Measurements from ENCODE around the gene PNMA8B. TPM values are rescaled to one million over a fixed set of nuclear protein-coding genes. Genes with fewer than 3 reads are reported as not detected.

PNMA8B gene
- polyA plus RNA-seq, 1 of the 3 experiments (the other 2 are of a cell fraction), result 0.92 TPM

GRCh38 chr19:46480415-46480814 is 15.3 kb downstream of the PNMA8B start:
- Histone ChIP-seq H3K4me1 (ENCODE audit: control insufficient read depth in 1 of 2, insufficient read depth in 2 of 2, low read depth in 1 of 2, low read length in 1 of 2) (peaks cover 4 to 14% of the 10 kb centered on the region in 2 experiments; a peak in 2 of 4 replicates), H3K79me2 (ENCODE audit: insufficient read depth) (no peaks in the 10 kb centered on the region), H3K4me3 (ENCODE audit: low read depth in 2 of 2, low read length in 1 of 2) (no peak overlapping the region), H3K4me2 (no peak overlapping the region), H3F3A (replicated peaks; ENCODE audit: insufficient read depth) (peaks cover 19% of the 10 kb centered on the region), H2AFZ (ENCODE audit: low read depth) (no peak overlapping the region), H3K27me3 (ENCODE audit: insufficient read depth) (no peaks in the 10 kb centered on the region), H3K9ac (no peak overlapping the region), H3K9me2 (no peaks in the 10 kb centered on the region), H4K20me1 (ENCODE audit: insufficient read depth) (no peaks in the 10 kb centered on the region), H3K9me3 (no peaks in the 10 kb centered on the region), H3K36me3 (replicated peaks in 1 of 2; ENCODE audit: control insufficient read depth in 1 of 2, insufficient read depth in 2 of 2, low read length in 1 of 2) (no peaks in the 10 kb centered on the region), H3K27ac (ENCODE audit: low read depth in 2 of 2, low read length in 1 of 2) (peak overlapping the region; percentile 11 to 41; a peak in 2 of 4 replicates)
- CTCF ChIA-PET, result interaction anchor here (2.3 to 24.7 kb wide), 2 partner anchors 33 to 80 kb away, joined by 7 to 463 read pairs; no protein-coding TSS in a partner anchor
- no peak for TF ChIP-seq RCOR1 (IDR thresholded peaks at IDR 0.05; ENCODE audit: low read length)
- no peak for TF ChIP-seq CTCF (IDR thresholded peaks at IDR 0.05)
- TF ChIP-seq TEAD4 (IDR thresholded peaks at IDR 0.05; ENCODE audit: borderline replicate concordance, insufficient read depth), result no peak
- no peak for TF ChIP-seq NRF1 (IDR thresholded peaks at IDR 0.05; ENCODE audit: low read depth, low read length)
- no peak for TF ChIP-seq POLR2AphosphoS5 (IDR thresholded peaks at IDR 0.05; ENCODE audit: low read depth, low read length)
- no peak for TF ChIP-seq USF1 (IDR thresholded peaks at IDR 0.05; ENCODE audit: borderline replicate concordance, low read depth)
- TF ChIP-seq JUND (IDR thresholded peaks at IDR 0.05), result no peak
- no peak for TF ChIP-seq SIN3A (IDR thresholded peaks at IDR 0.05; ENCODE audit: borderline replicate concordance, low read depth, low read length)
- TF ChIP-seq FOSL2 (IDR thresholded peaks at IDR 0.05; ENCODE audit: borderline replicate concordance, low read depth), result no peak
- no peak for TF ChIP-seq SMC3 (IDR thresholded peaks at IDR 0.05; ENCODE audit: low read depth, low read length)
- TF ChIP-seq IRF3 (IDR thresholded peaks at IDR 0.05; ENCODE audit: low read depth, low read length), result no peak
- TF ChIP-seq YY1 (IDR thresholded peaks at IDR 0.05; ENCODE audit: low read depth), result no peak
- TF ChIP-seq CHD2 (IDR thresholded peaks at IDR 0.05; ENCODE audit: low read length, partially characterized antibody), result no peak
- DNase-seq, result no peak
- 75% methylated on average over 12 of the region's 12 CpGs for WGBS (ENCODE audit: low lambda C conversion rate)
- POLR2A ChIA-PET, result no interaction called here

- Histone ChIP-seq H3K9me2 (no peaks in the 10 kb centered on the region), H3K4me3 (ENCODE audit: low read depth in 2 of 2, low read length in 1 of 2) (no peak overlapping the region), H3K9me3 (no peaks in the 10 kb centered on the region), H3K4me1 (ENCODE audit: control insufficient read depth in 1 of 2, insufficient read depth in 2 of 2, low read depth in 1 of 2, low read length in 1 of 2) (peaks cover 4 to 14% of the 10 kb centered on the region in 2 experiments; a peak in 2 of 4 replicates), H3F3A (replicated peaks; ENCODE audit: insufficient read depth) (peaks cover 19% of the 10 kb centered on the region), H3K27ac (ENCODE audit: low read depth in 2 of 2, low read length in 1 of 2) (no peak overlapping the region), H4K20me1 (ENCODE audit: insufficient read depth) (no peaks in the 10 kb centered on the region), H3K27me3 (ENCODE audit: insufficient read depth) (no peaks in the 10 kb centered on the region), H2AFZ (ENCODE audit: low read depth) (peak overlapping the region; percentile 27; the same call in 1 of the 2 replicates), H3K79me2 (ENCODE audit: insufficient read depth) (no peaks in the 10 kb centered on the region), H3K9ac (no peak overlapping the region), H3K36me3 (replicated peaks in 1 of 2; ENCODE audit: control insufficient read depth in 1 of 2, insufficient read depth in 2 of 2, low read length in 1 of 2) (no peaks in the 10 kb centered on the region), H3K4me2 (no peak overlapping the region)
- POLR2A ChIA-PET, result no interaction called here
- WGBS (ENCODE audit: low lambda C conversion rate), result 48% methylated on average over 4 of the region's 4 CpGs
- DNase-seq, result peak; percentile 66
- CTCF ChIA-PET, result interaction anchor here (2.7 to 24.7 kb wide), 2 partner anchors 10 to 78 kb away, joined by 9 to 463 read pairs; no protein-coding TSS in a partner anchor
- TF ChIP-seq EP300 (IDR thresholded peaks at IDR 0.05; ENCODE audit: borderline replicate concordance in 1 of 2, low read depth in 1 of 2, low read length in 1 of 2) (no peak), TAF1 (IDR thresholded peaks at IDR 0.05; ENCODE audit: borderline replicate concordance, low read depth, low read length) (no peak), RAD21 (IDR thresholded peaks at IDR 0.05; ENCODE audit: low read length) (no peak), RXRA (IDR thresholded peaks at IDR 0.05; ENCODE audit: borderline replicate concordance, low read depth) (no peak), PBX3 (IDR thresholded peaks at IDR 0.05) (no peak), ZBTB33 (IDR thresholded peaks at IDR 0.05; ENCODE audit: borderline replicate concordance, low read depth) (no peak), YY1 (IDR thresholded peaks at IDR 0.05; ENCODE audit: low read depth) (no peak), FOXJ3 (CRISPR knock-in tag; IDR thresholded peaks at IDR 0.05) (no peak), TCF12 (IDR thresholded peaks at IDR 0.05) (no peak), MEF2A (IDR thresholded peaks at IDR 0.05; ENCODE audit: borderline replicate concordance, low read depth) (no peak)
Measured at GRCh38 chr19:46478356-46478986, 17.2 kb downstream of the PNMA8B start.
